ENCODE measurements around the gene ELL3.

- peak; percentile 35 to 38 (median 36) for TF ChIP-seq CTCF (IDR thresholded peaks at IDR 0.05)
- no peak for TF ChIP-seq POLR2A (IDR thresholded peaks at IDR 0.05)
- TF ChIP-seq POLR2AphosphoS5 (IDR thresholded peaks at IDR 0.05): peak in 2 of 3 donors; percentile 8 to 28
Measured at GRCh38 chr15:43775411-43775965, 1.3 kb downstream of the ELL3 start.
